Adrenal gland (tissue), 12 donors: ENCODE data around the gene LRRC36. TPM values are rescaled to one million over a fixed set of nuclear protein-coding genes. Genes with fewer than 3 reads are reported as not detected.

ENCODE experiments used
- DNase-seq, 7 donors: peaks; one replicate each; pipeline ENCODE4 v3.0.0-alpha.2; 2019 to 2020
- H3K27ac ChIP-seq, 5 donors: fragments of 200-600 bp; sonication (generic) in 4 of 5; 1 replicate in 3 of 5; 2 replicates in 2 of 5; pipeline versions ENCODE4 v1.5.1 to v1.8.0; 2016 to 2020; ENCODE audit warnings: mild to moderate bottlenecking in 1 of 5
- H3K27me3 ChIP-seq: fragments of 200-600 bp; 2 replicates; pipeline ENCODE4 v1.8.0; 2021
- H3K36me3 ChIP-seq, 2 donors: fragments of 200-600 bp; replicated peaks in 1 of 2; 1 replicate in 1 of 2; 2 replicates in 1 of 2; pipeline versions ENCODE4 v1.5.1 to v1.8.0; 2018 to 2022
- H3K4me1 ChIP-seq, 2 donors: fragments of 200-600 bp; replicated peaks in 1 of 2; 1 replicate in 1 of 2; 2 replicates in 1 of 2; pipeline versions ENCODE4 v1.5.1 to v1.8.0; 2018 to 2021
- H3K4me3 ChIP-seq, 4 donors: fragments of 200-600 bp; sonication (generic) in 3 of 4; one replicate each; pipeline ENCODE4 v1.5.1; 2016 to 2018
- H3K9me3 ChIP-seq, 3 donors: fragments of 200-600 bp; sonication (generic) in 1 of 3; replicated peaks in 1 of 3; 1 replicate in 2 of 3; 2 replicates in 1 of 3; pipeline versions ENCODE4 v1.5.1 to v1.8.0; 2016 to 2021
- POLR2A ChIP-seq, 2 donors: fragments of 450-650 bp; IDR thresholded peaks; one replicate each; pipeline ENCODE4 v1.6.1; 2017; ENCODE audit warnings: antibody characterized with exemption in 2 of 2, mild to moderate bottlenecking in 2 of 2, moderate library complexity in 1 of 2
- WGBS, 4 donors: extraction: QIAGEN DNeasy Blood & Tissue Kit in 2 of 4; methylation state at CpG; one replicate each; pipeline versions ENCODE4 v1.1.5 to v1.1.7; 2013 to 2017; 5-methylcytosine and 5-hydroxymethylcytosine counted together
- intact Hi-C, 2 donors: fragments of 100-400 bp; cut with DNase I; formaldehyde crosslinking; loops; one replicate each; pipeline versions ENCODE4 v1.14.1 to v1.15.0; 2022 to 2023
- polyA plus RNA-seq, 3 donors: library from polyadenylated mRNA; stranded (reverse); fragments of 200-250 nt in 2 of 3; fragments of 350-450 nt in 1 of 3; fragmentation: Illumina TruSeq in 1 of 3; extraction: RNeasy Lipid Tissue Mini Kit (QIAGEN cat#74804) in 1 of 3; gene quantifications; one replicate each; pipeline ENCODE4 v1.2.3, GENCODE V29; 2013 to 2014
- total RNA-seq, 9 donors: library from RNA; depleted of rRNA in 4 of 9; stranded (reverse); fragments of >200 nt in 4 of 9; fragments of 120-200 nt in 1 of 9; fragmentation: NEBNext Ultra II Directional in 1 of 9; extraction: Animal tissue kit (Norgen Biotek cat#: 25700) in 1 of 9; gene quantifications; one replicate each; pipeline versions ENCODE4 v1.1.0 to v1.2.4, GENCODE V29; 2013 to 2023
- TF ChIP-seq, protein P1 (sequence below), 6 experiments: fragments of 450-650 bp in 4 of 6; fragments of 200-600 bp in 2 of 6; sonication (generic) in 1 of 6; IDR thresholded peaks; 1 replicate in 5 of 6; 2 replicates in 1 of 6; pipeline versions ENCODE4 v1.5.1 to v1.8.0; 2016 to 2021; ENCODE audit warnings: antibody characterized with exemption in 6 of 6, mild to moderate bottlenecking in 2 of 6, moderate library complexity in 1 of 6
- donor health status: healthy with polysubstance abuse.
- donor health status: Bipolar disorder and iron deficiency.
- donor health status: DM: yes; HTN: yes; CAD: no.
- donor health status: DM: no; HTN: no; CAD: no.
- donor health status: DM: no; HTN: no; CAD: no.
- donor health status: DM: yes; HTN: yes; CAD: no.

Gene LRRC36
- total and polyA plus RNA-seq, 12 donors, result 0.15 to 4.7 (median 0.61) TPM; not detected in 5

DNA sequence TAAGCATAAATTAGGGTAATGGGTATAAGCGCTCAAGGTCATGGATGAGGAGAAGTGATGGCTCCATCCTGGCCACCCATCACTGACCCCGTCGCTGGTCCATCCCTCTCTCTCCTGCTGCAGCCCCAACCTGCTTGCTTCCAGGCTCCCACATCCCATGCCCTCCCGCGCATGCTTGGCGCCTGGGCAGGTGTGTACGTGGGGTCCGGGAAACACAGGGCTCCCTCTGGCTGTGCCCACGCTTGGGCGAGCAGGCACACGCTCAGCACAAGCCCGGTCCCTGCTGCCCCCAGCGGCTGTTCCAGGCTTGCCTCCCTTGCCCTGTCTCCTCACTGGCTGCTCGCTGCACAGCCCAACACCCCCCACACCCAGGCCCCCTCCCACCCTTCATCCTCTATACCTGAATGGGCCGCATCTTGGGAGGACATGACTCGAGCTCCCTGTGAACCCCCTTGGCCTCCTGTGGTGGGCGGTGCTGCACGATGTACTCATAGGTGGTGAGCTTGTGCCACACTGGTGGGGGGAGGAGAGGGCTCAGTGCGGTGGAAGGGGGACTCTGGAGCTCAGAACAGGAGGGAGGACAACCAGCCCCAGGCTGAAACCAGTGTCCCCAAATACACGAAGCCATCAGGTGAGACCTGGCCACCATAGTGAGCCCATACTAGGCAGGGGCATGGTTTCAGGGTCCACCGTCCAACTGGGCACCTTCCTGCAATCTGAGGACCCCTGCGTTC is 71.4 kb downstream of the LRRC36 start:
- intact Hi-C loops, result no loop called here
- 81 to 85% (median 83%) methylated on average over 13 to 22 of the region's 22 CpGs for WGBS, 4 donors
- no peaks in the 10 kb centered on the region for H3K36me3 ChIP-seq
- TF ChIP-seq, protein P1, sequence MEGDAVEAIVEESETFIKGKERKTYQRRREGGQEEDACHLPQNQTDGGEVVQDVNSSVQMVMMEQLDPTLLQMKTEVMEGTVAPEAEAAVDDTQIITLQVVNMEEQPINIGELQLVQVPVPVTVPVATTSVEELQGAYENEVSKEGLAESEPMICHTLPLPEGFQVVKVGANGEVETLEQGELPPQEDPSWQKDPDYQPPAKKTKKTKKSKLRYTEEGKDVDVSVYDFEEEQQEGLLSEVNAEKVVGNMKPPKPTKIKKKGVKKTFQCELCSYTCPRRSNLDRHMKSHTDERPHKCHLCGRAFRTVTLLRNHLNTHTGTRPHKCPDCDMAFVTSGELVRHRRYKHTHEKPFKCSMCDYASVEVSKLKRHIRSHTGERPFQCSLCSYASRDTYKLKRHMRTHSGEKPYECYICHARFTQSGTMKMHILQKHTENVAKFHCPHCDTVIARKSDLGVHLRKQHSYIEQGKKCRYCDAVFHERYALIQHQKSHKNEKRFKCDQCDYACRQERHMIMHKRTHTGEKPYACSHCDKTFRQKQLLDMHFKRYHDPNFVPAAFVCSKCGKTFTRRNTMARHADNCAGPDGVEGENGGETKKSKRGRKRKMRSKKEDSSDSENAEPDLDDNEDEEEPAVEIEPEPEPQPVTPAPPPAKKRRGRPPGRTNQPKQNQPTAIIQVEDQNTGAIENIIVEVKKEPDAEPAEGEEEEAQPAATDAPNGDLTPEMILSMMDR (IDR thresholded peaks at IDR 0.05), result no peak
- TF ChIP-seq POLR2A (IDR thresholded peaks at IDR 0.05), result no peak
- H3K27ac ChIP-seq, result no peak overlapping the region
- no peaks in the 10 kb centered on the region for H3K9me3 ChIP-seq
- no peak overlapping the region for H3K4me3 ChIP-seq
- H3K27me3 ChIP-seq, result peaks cover 8% of the 10 kb centered on the region
- no peak for DNase-seq
- H3K4me1 ChIP-seq, result peaks cover 11 to 37% of the 10 kb centered on the region in 2 donors

DNA sequence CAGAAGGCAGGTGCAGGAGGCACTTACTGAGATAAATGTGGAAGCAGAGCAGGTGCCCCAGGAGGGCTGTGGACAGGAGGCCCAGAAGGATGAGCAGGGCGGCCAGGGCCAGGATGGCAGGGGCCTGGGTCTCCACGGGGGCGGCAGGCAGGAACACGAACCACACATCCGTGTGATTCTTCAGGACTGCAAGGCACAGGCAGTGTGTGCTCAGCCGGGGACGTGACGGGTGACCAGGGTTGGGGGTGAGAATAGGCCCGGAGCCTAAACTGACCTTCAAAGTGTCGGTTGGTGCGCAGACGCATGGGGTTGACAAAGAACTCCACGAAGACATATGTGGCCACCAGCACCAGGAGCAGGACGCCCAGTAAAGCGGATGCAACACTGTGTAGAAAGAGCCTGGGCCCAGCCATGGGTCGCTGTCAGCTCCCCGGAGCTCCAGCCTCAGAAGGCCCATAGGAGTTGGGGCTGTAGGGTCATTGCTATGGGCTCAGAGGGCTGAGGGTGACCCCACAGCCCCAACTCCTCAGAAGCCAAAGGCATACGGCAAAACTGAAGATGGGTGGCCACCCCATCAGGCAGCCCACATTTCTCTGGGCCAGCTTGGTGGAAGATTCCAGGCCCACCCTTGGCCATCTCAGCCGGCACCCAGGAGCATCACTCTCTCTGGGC is 72.1 kb downstream of the LRRC36 start:
- intact Hi-C loops, result no loop called here
- Histone ChIP-seq H3K27me3 (peaks cover 8% of the 10 kb centered on the region), H3K27ac (no peak overlapping the region), H3K4me1 (peaks cover 4 to 30% of the 10 kb centered on the region in 2 donors), H3K9me3 (no peaks in the 10 kb centered on the region), H3K36me3 (no peaks in the 10 kb centered on the region), H3K4me3 (no peak overlapping the region)
- WGBS, 4 donors, result 84 to 95% (median 91%) methylated on average over 14 to 19 of the region's 19 CpGs
- DNase-seq, result no peak
- TF ChIP-seq, protein P1 (IDR thresholded peaks at IDR 0.05), result no peak
- no peak for TF ChIP-seq POLR2A (IDR thresholded peaks at IDR 0.05)

DNA sequence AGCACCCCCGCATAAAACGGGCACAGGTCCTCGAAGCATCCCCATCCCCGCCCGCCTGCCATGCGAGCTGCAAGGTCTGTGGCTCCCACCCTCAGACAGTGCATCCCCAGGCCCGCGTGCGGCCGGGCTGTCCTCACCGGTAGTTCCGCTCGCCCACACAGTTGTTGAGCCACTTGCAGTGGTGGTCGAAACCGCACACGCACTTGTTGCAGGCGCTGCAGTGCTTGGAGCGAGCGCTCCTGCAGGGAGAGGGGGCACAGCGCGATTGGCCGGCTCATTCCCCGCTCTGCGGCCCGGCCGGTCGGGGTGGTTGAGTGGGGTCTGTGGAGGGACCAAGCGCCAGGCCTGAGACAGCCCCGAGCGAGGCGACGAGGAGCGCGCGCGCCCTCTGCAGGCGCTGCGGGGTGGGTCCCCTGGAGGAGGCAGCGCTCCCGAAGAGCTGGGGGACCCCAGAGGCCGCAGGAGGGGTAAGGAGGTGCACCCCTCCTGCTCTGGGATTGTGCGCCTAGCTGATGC is 72.7 kb downstream of the LRRC36 start:
- TF ChIP-seq, protein P1 (IDR thresholded peaks at IDR 0.05), result peak; percentile 44 to 70 (median 56)
- TF ChIP-seq POLR2A (IDR thresholded peaks at IDR 0.05), result no peak
- no peak overlapping the region for H3K4me3 ChIP-seq
- no peak overlapping the region for H3K27ac ChIP-seq
- H3K27me3 ChIP-seq, result peaks cover 6% of the 10 kb centered on the region
- DNase-seq, result peak in 2 of 7 donors; percentile 32 to 44
- H3K4me1 ChIP-seq, result peaks cover 0 to 24% of the 10 kb centered on the region in 2 donors
- intact Hi-C loops, result no loop called here
- WGBS, 4 donors, result 3 to 47% (median 27%) methylated on average over 6 to 42 of the region's 42 CpGs
- no peaks in the 10 kb centered on the region for H3K36me3 ChIP-seq
- H3K9me3 ChIP-seq, result no peaks in the 10 kb centered on the region
